HG03521 (cell line): ENCODE measurements around the gene SAE1.

ENCODE experiments used
- ATAC-seq: cut with Tn5 transposase; IDR thresholded peaks from one replicate; pipeline ENCODE4 v1.9.1; 2021; ENCODE audit warnings: mild to moderate bottlenecking, moderate library complexity; ENCODE audit not compliant: unreplicated experiment

SAE1 gene

GRCh38 chr19:47105874-47106273 lies 24.8 kb upstream of the SAE1 start:
- no peak for ATAC-seq

DNA sequence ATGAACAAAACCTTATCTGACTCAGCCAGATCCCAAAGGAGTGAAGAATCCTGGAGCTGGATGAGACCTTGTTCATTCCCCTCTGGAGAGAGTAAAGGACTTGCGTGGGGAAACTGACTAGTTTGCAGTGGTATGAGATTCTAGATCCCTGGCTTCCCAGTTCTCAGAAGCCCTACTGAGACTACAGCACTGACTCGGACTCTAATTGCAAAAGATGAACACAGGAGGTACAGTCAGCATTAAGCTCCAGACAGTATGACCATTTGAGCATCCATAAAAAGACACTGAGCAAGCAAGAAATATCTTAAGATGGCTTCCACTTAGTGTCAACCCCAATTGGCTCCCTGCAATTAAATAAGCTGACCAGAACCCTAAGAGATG lies 23.8 kb upstream of the SAE1 start:
- no peak for ATAC-seq

- ATAC-seq = no peak
Measured at GRCh38 chr19:47107202-47107952, 23.3 kb upstream of the SAE1 start.

- no peak for ATAC-seq
Measured at GRCh38 chr19:47107953-47108746, 22.5 kb upstream of the SAE1 start.

GRCh38 chr19:47109177-47109540 lies 21.5 kb upstream of the SAE1 start:
- no peak for ATAC-seq

DNA sequence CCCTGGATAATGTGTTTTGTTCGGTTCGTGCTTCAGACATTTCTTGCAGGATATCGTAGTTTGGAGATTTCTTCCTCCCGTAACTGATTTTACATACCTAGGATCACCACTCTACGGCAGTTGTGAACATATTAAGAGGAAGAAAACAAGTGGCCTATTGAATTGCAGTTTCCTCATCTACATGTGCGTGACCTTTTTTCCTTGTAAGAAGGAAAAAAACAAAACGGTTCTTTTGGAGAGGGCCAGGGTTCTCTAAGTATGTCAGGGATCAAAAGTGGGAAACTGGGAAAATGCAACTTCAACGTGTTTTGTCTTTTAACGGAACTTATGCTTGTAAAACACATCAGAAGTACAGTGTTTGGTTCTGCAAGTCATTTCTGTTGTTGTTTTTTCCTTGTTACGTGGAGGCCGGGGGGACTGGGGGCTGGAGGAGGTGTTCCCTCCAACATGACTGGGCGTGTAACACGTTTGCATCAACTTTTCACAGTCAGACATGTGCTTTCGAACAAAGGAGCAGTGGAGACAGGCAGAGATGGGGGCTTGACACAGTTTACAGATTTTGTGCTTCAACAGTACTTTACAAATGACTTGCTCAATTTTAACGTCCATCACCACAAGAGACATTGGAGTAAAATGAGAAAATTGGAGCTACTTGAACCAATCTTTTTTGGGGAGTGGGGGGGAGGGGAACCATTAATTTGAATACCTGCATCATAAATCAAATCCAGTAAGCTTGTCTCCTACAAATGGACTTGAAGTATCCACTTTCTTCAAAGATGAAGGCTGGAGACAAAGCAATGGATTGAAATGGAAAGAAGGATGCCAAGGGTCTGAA lies 20.9 kb upstream of the SAE1 start:
- ATAC-seq = no peak

DNA sequence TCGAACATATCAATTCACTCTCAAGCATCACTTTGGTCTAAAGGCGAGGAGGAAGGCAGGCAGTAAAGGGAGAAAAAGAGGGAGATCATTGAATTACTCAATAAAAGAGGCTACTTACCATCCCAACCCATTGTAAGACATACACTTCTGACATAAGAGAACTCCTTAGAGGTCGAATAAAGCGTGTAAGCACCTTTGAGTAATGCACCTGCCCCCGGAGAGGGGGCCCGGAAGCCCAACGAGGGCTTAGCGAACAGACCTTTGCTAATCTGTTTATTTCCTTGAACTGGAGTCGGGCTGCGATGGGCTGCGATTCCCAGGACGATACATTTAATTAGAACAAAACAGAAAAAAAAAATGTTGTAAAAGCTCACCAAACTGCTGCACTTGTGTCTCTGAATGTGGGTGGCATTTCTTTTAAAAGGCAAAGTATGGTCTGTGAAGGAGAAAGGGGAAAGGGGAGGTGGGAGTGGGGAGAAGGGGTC lies 20.1 kb upstream of the SAE1 start:
- no peak for ATAC-seq

- no peak for ATAC-seq
Measured at GRCh38 chr19:47111006-47111621, 19.5 kb upstream of the SAE1 start.

GRCh38 chr19:47111682-47112165 lies 18.9 kb upstream of the SAE1 start:
- peak; percentile 4 for ATAC-seq

GRCh38 chr19:47112166-47112996 lies 18.3 kb upstream of the SAE1 start:
- ATAC-seq = peak; percentile 21

GRCh38 chr19:47112997-47113849 lies 17.4 kb upstream of the SAE1 start, which contains the start of gene ZC3H4:
TSS of gene ZC3H4 (minus strand) at chr19:47113776. CDS start at chr19:47112584, 1,192 bp downstream.
- peak; percentile 81 for ATAC-seq

GRCh38 chr19:47113850-47114651 lies 16.6 kb upstream of the SAE1 start:
- no peak for ATAC-seq

- no peak for ATAC-seq
Measured at GRCh38 chr19:47120470-47121067, 10.1 kb upstream of the SAE1 start.

DNA sequence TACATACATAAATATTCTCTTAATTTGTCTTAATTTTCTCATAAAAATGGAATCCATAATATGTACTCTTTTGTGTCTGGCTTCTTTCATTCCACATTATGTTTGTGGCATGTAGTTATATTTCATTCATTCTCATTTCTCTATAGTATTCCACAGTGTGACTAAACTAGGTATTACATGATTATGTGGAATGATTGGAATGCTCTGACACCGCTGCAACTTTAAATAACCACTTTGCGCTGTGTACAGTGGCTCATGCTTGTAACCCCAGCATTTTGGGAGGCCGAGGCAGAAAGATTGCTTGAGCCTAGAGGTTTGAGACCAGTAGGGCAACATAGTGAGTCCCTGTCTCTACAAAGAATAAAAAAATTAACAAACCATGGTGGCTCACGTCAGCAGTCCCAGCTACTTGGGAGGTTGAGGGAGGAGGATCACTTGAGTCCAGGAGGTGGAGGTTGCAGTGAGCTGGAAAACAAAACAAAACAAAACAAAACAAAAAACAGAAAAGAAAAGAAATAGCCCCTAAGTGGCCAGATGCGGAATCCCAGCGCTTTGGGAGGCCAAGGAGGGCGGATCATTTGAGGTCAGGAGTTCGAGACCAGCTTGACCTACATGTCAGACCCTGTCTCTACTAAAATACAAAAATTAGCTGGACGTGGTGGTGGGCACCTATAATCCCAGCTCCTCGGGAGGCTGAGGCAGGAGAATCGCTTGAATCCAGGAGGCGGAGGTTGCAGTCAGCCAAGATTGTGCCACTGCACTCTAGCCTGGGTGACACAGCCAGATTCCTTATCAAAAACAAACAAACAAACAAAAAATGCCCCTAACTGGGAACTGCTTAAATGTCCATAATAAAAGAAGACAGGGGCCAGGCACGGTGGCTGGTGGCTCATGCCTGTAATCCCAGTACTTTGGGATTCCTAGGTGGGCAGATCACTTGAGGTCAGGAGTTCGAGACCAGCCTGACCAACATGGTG lies 8.0 kb upstream of the SAE1 start:
- ATAC-seq = no peak

GRCh38 chr19:47123406-47123805 lies 7.2 kb upstream of the SAE1 start:
- no peak for ATAC-seq

DNA sequence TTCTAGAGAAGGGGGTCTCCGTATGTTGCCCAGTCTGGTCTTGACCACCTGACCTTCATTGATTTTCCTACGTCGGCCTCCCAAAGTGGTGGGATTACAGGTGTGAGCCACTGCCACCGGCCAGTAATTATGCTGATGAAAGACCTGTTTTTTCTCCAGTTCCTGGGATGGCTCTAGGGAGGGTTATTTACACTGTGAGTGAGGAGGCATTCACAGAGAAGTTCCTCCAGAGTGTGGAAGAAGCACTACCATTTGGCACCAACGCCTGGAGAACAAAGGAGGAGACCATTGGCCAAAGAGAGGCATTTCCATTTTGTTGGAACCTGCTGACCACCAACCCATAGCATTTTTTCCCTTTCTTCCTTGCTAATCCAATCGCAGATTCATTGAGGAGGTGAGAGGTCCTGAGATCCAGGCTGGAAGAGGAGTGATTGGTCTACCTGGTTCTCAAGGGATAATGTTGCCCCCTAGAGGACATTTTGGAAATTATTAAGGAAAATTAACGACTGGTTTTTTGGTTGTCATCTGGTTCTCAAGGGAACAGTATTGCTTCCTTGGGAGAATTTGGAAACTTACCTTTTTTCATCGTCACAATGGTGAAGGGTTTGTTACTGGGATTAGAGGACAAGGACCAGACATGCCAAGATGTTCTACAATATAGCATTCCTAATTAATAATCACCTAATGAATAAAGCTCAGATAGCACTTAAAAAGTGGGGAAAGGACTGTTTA lies 5.5 kb upstream of the SAE1 start:
- no peak for ATAC-seq
